ENCODE results near the gene IL12RB1.

The IL12RB1 gene

GRCh38 chr19:18013210-18014111 is 73.3 kb downstream of the IL12RB1 start:
- no peak overlapping the region for H3K4me3 ChIP-seq (ENCODE audit: control insufficient read depth, low read depth, low read length)

GRCh38 chr19:18010149-18010548 is 76.6 kb downstream of the IL12RB1 start:
- DNase-seq (ENCODE audit: low read depth): no peak
- no peak overlapping the region for H3K4me3 ChIP-seq (ENCODE audit: control insufficient read depth, low read depth, low read length)
- TF ChIP-seq CTCF (conservative IDR thresholded peaks at IDR 0.05; ENCODE audit: control insufficient read depth, insufficient read depth, low read depth, low read length): no peak

More at GRCh38 chr19:18013210-18014111, 73.3 kb downstream of the IL12RB1 start:
- TF ChIP-seq CTCF (conservative IDR thresholded peaks at IDR 0.05; ENCODE audit: control insufficient read depth, insufficient read depth, low read depth, low read length): no peak
- DNase-seq (ENCODE audit: low read depth): no peak

GRCh38 chr19:18009412-18010066 is 77.2 kb downstream of the IL12RB1 start:
- H3K4me3 ChIP-seq (ENCODE audit: control insufficient read depth, low read depth, low read length): no peak overlapping the region
- no peak for TF ChIP-seq CTCF (conservative IDR thresholded peaks at IDR 0.05; ENCODE audit: control insufficient read depth, insufficient read depth, low read depth, low read length)
- DNase-seq (ENCODE audit: low read depth): peak; percentile 33
